ENCODE measurements around the gene TMEM247.

The TMEM247 gene

GRCh38 chr2:46479265-46479664, at the start of gene TMEM247:
TSS of gene TMEM247 (plus strand) at chr2:46479565.
- no peak for DNase-seq (ENCODE audit: low read depth)

- DNase-seq (ENCODE audit: low read depth), result no peak
These were observed 49.0 kb upstream of the TMEM247 start for GRCh38 chr2:46430413-46430812.

GRCh38 chr2:46430992-46431391, 48.4 kb upstream of the TMEM247 start:
- no peak for DNase-seq (ENCODE audit: low read depth)

GRCh38 chr2:46431481-46432235, 47.7 kb upstream of the TMEM247 start:
- peak; percentile 73 for DNase-seq (ENCODE audit: low read depth)

GRCh38 chr2:46434851-46435273, 44.5 kb upstream of the TMEM247 start:
- DNase-seq (ENCODE audit: low read depth), result peak; percentile 90

- DNase-seq (ENCODE audit: low read depth), result no peak
These were observed 44.0 kb upstream of the TMEM247 start for GRCh38 chr2:46435353-46435752.

GRCh38 chr2:46435796-46436360, 43.5 kb upstream of the TMEM247 start:
- peak; percentile 37 for DNase-seq (ENCODE audit: low read depth)

GRCh38 chr2:46436800-46437199, 42.6 kb upstream of the TMEM247 start:
- no peak for DNase-seq (ENCODE audit: low read depth)

- no peak for DNase-seq (ENCODE audit: low read depth)
These were observed 41.3 kb upstream of the TMEM247 start for GRCh38 chr2:46438102-46438501.

GRCh38 chr2:46438794-46439193, 40.6 kb upstream of the TMEM247 start:
- no peak for DNase-seq (ENCODE audit: low read depth)

GRCh38 chr2:46439582-46439981, 39.8 kb upstream of the TMEM247 start:
- no peak for DNase-seq (ENCODE audit: low read depth)

GRCh38 chr2:46441838-46442712, 37.3 kb upstream of the TMEM247 start:
- DNase-seq (ENCODE audit: low read depth), result no peak

GRCh38 chr2:46444732-46445131, 34.6 kb upstream of the TMEM247 start:
- DNase-seq (ENCODE audit: low read depth), result no peak

- no peak for DNase-seq (ENCODE audit: low read depth)
These were observed 33.8 kb upstream of the TMEM247 start for GRCh38 chr2:46445556-46445955.

GRCh38 chr2:46446871-46447568, 32.3 kb upstream of the TMEM247 start:
- DNase-seq (ENCODE audit: low read depth), result peak; percentile 85

- DNase-seq (ENCODE audit: low read depth), result no peak
These were observed 31.7 kb upstream of the TMEM247 start for GRCh38 chr2:46447649-46448048.

GRCh38 chr2:46448111-46448510, 31.3 kb upstream of the TMEM247 start:
- no peak for DNase-seq (ENCODE audit: low read depth)

- DNase-seq (ENCODE audit: low read depth), result no peak
These were observed 30.7 kb upstream of the TMEM247 start for GRCh38 chr2:46448641-46449040.

GRCh38 chr2:46449700-46450099, 29.7 kb upstream of the TMEM247 start:
- no peak for DNase-seq (ENCODE audit: low read depth)

GRCh38 chr2:46451131-46451711, 28.1 kb upstream of the TMEM247 start:
- peak; percentile 77 for DNase-seq (ENCODE audit: low read depth)

- DNase-seq (ENCODE audit: low read depth), result no peak
These were observed 22.6 kb upstream of the TMEM247 start for GRCh38 chr2:46456789-46457188.

Measured in iris pigment epithelial cell (primary cell).